ENCODE data around the gene RAX2.

RAX2 gene

GRCh38 chr19:3734310-3734600 lies 37.8 kb downstream of the RAX2 start:
- no peak for DNase-seq (ENCODE audit: low read depth in 1 of 2, low spot score in 1 of 2)
- no peak for TF ChIP-seq JUND (IDR thresholded peaks at IDR 0.05; ENCODE audit: low read depth)
- in situ Hi-C loops (cut with HindIII; ENCODE audit: low pct_unique_long_range_greater_than_20kb, low sequenced_read_pairs) = no loop called here

DNA sequence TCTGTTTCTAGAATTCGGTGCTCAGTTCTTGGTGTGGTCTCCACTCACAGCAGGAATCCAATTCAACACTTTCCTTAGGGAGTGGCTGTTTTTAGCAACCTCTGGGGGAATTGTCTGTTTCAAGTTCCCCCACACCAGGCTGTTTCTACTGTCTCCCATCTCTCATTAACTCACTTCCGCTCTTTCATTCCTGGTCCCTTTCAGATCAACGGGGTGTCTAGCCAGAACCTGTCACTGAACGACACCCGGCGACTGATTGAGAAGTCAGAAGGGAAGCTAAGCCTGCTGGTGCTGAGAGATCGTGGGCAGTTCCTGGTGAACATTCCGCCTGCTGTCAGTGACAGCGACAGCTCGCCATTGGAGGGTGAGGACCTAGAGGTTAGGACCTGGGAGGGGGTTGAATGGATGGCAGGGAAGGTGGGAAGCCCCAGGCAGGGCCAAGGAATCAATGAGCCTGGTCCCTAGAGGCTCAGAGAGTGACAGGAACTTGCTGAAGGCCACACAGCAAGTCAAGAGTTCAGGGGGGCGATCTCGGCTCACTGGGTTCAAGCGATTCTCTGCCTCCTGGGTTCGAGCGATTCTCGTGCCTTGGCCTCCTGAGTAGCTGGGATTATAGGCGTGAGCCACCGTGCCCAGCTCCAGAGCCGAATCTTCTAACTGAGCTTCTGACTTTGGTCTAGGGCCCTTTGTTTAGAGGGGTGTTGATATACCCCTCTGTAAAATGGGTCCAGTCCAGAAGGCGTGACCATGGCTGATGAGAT lies 38.3 kb downstream of the RAX2 start:
- no peak for TF ChIP-seq JUND (IDR thresholded peaks at IDR 0.05; ENCODE audit: low read depth)
- in situ Hi-C loops (cut with HindIII; ENCODE audit: low pct_unique_long_range_greater_than_20kb, low sequenced_read_pairs) = no loop called here
- DNase-seq (ENCODE audit: low read depth in 1 of 2, low spot score in 1 of 2) = no peak

DNA sequence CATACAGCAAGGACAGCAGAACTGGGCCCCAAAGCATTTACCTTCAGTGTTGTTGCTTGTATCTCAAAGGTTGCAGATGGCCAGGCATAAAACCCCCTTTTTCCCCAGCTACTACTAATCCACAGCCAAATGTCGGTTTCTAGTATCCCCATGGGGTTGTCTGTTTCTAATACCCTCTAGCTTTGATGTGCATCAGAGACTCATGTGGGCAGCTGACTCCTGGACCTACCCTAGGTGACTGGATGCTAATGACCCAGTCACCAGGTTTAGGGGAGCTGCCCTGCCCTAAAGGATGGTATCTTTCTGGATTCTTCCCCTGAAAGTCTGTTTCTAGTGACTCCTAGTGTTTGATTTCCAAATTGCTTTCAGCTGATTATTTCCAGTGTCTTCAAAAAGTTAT lies 39.9 kb downstream of the RAX2 start:
- in situ Hi-C loops (cut with HindIII; ENCODE audit: low pct_unique_long_range_greater_than_20kb, low sequenced_read_pairs) = no loop called here
- no peak for TF ChIP-seq JUND (IDR thresholded peaks at IDR 0.05; ENCODE audit: low read depth)
- DNase-seq (ENCODE audit: low read depth in 1 of 2, low spot score in 1 of 2) = no peak

GRCh38 chr19:3730457-3730958 lies 41.5 kb downstream of the RAX2 start:
- DNase-seq (ENCODE audit: low read depth in 1 of 2, low spot score in 1 of 2) = no peak
- in situ Hi-C loops (cut with HindIII; ENCODE audit: low pct_unique_long_range_greater_than_20kb, low sequenced_read_pairs) = no loop called here
- TF ChIP-seq JUND (IDR thresholded peaks at IDR 0.05; ENCODE audit: low read depth) = no peak

GRCh38 chr19:3725640-3726310 lies 46.3 kb downstream of the RAX2 start:
- in situ Hi-C loops (cut with HindIII; ENCODE audit: low pct_unique_long_range_greater_than_20kb, low sequenced_read_pairs) = no loop called here
- peak; percentile 30 to 90 for DNase-seq (ENCODE audit: low read depth in 1 of 2, low spot score in 1 of 2)
- TF ChIP-seq JUND (IDR thresholded peaks at IDR 0.05; ENCODE audit: low read depth) = no peak

DNA sequence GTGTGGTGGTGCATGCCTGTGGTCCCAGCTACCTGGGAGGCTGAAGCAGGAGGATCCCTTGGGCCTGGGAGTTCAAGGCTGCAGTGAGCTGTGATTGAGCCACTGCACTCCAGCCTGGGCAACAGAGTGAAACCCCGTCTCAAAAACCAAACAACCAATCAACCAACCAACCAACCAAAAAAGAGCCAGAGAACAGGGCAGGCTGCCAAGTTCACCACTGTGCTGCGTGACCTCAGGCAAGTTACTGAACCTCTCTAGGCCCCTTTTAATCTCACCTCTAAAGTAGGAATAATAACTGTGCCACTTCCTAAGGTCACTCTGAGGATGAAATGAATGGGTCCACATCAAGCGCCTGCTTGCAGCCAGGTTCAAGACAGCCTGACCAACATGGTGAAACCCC lies 46.9 kb downstream of the RAX2 start:
- no peak for DNase-seq (ENCODE audit: low read depth in 1 of 2, low spot score in 1 of 2)
- in situ Hi-C loops (cut with HindIII; ENCODE audit: low pct_unique_long_range_greater_than_20kb, low sequenced_read_pairs) = no loop called here
- TF ChIP-seq JUND (IDR thresholded peaks at IDR 0.05; ENCODE audit: low read depth) = no peak

GRCh38 chr19:3723883-3724282 lies 48.1 kb downstream of the RAX2 start:
- TF ChIP-seq JUND (IDR thresholded peaks at IDR 0.05; ENCODE audit: low read depth) = no peak
- no peak for DNase-seq (ENCODE audit: low read depth in 1 of 2, low spot score in 1 of 2)
- in situ Hi-C loops (cut with HindIII; ENCODE audit: low pct_unique_long_range_greater_than_20kb, low sequenced_read_pairs) = no loop called here

DNA sequence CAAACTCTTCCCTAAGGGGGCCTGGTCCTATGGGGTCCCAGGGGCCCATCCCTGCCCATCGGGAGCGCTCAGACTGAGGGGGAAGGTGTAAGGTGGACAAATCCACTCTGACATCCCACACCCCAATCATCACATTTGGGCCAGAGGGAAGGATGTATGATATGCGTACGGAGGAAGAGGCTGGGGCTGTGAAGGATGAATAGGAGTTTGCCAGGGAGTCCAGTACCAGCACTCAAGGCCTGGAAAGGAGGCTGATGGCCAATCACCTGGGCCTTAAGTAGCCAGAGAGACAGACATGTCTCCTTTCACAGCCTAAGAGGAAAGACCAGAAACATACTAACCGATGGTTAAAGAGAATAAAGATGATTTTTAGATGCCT lies 48.9 kb downstream of the RAX2 start:
- DNase-seq (ENCODE audit: low read depth in 1 of 2, low spot score in 1 of 2) = no peak
- in situ Hi-C loops (cut with HindIII; ENCODE audit: low pct_unique_long_range_greater_than_20kb, low sequenced_read_pairs) = no loop called here
- no peak for TF ChIP-seq JUND (IDR thresholded peaks at IDR 0.05; ENCODE audit: low read depth)

DNA sequence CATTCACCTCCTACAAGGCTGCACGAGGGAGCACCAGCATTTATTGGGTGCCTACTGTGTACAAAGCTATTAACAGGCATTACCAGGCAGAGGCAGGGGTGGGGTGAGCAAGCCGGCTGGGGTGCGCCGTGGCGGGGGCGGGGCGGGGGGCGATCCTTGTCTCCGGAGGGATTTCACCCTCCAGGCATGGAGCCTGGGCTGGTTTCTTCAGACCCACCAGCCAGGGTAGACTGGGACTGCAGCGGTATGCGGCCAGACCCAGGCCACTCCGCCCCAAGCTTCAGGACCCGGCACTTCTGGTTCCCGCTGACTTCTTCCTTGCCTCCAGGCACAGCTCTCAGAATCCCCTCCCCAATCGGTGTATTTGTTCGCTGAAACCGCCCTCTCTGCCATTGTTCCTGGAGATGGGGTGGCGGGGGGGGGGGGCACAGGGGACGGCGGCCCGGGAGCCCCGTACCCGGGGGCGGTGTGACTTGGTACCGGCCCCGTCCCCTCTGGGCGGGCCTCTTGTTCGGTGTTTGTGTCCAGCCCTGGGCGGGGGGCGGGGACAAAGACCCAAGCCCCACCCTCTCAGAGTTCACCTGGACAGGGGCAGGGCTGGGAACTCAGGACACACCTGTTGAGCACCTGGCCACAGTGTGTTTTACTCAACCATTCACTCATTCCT lies 49.5 kb downstream of the RAX2 start:
- no peak for TF ChIP-seq JUND (IDR thresholded peaks at IDR 0.05; ENCODE audit: low read depth)
- in situ Hi-C loops (cut with HindIII; ENCODE audit: low pct_unique_long_range_greater_than_20kb, low sequenced_read_pairs) = no loop called here
- DNase-seq (ENCODE audit: low read depth in 1 of 2, low spot score in 1 of 2) = peak; percentile 81 to 88

DNA sequence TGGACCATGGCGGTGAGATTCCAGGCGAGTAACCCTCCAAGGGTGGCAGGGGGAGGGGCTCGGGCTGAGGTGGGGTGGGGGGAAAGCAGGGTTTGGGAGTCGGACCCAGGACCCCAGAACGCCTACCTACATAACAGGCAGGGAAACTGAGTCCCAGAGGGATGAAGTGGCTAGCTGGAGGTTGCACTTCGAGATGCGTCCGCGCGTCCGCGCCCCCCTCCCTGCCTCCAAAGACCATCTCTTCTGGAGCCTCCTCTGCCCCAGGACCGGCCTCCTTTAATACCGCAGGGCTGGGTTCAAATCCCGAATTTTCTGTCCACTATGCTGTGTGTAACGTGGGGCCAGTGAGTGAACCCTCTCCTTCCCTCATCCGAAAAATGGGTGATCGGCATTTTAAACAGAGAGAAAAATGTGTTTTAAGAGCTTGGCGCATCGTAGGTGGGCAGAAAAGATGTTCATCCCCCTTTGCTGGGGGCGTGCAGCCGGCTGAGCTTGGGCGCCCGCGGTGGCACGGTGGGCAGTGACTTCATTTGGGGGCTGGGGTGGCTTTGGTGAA lies 50.1 kb downstream of the RAX2 start:
- no peak for DNase-seq (ENCODE audit: low read depth in 1 of 2, low spot score in 1 of 2)
- TF ChIP-seq JUND (IDR thresholded peaks at IDR 0.05; ENCODE audit: low read depth) = no peak
- in situ Hi-C loops (cut with HindIII; ENCODE audit: low pct_unique_long_range_greater_than_20kb, low sequenced_read_pairs) = no loop called here

GRCh38 chr19:3721131-3721886 lies 50.7 kb downstream of the RAX2 start:
- peak; percentile 88 to 96 for DNase-seq (ENCODE audit: low read depth in 1 of 2, low spot score in 1 of 2)
- peak; percentile 68 for TF ChIP-seq JUND (IDR thresholded peaks at IDR 0.05; ENCODE audit: low read depth)
- in situ Hi-C loops (cut with HindIII; ENCODE audit: low pct_unique_long_range_greater_than_20kb, low sequenced_read_pairs) = no loop called here

- no peak for TF ChIP-seq JUND (IDR thresholded peaks at IDR 0.05; ENCODE audit: low read depth)
- in situ Hi-C loops (cut with HindIII; ENCODE audit: low pct_unique_long_range_greater_than_20kb, low sequenced_read_pairs) = no loop called here
Observed at GRCh38 chr19:3720349-3720917, 51.6 kb downstream of the RAX2 start.

More at GRCh38 chr19:3720349-3720917, 51.6 kb downstream of the RAX2 start:
- no peak for DNase-seq (ENCODE audit: low read depth in 1 of 2, low spot score in 1 of 2)
